HepG2 (cell line): ENCODE measurements around the gene ZFAND2B. TPM values are rescaled to one million over a fixed set of nuclear protein-coding genes. Genes with fewer than 3 reads are reported as not detected.
A peak's percentile ranks its signal among the peaks of the same experiment; 100 is the strongest.

Experiments used
- ARNTL ChIP-seq: sonication (generic); formaldehyde crosslinking; IDR thresholded peaks from 2 replicates; pipeline ENCODE4 v1.4.0; 2020; ENCODE audit warnings: mild to moderate bottlenecking, missing genetic modification reagents
- EP300 ChIP-seq, 3 experiments: sonication (generic) in 1 of 3; formaldehyde crosslinking in 1 of 3; IDR thresholded peaks; 2 replicates each; pipeline versions ENCODE4 v1.5.1 to v1.6.1; 2011 to 2020; ENCODE audit warnings: low read depth in 2 of 3, low read length in 2 of 3, borderline replicate concordance in 1 of 3, improper control_type of control experiment in 1 of 3, mild to moderate bottlenecking in 1 of 3, missing genetic modification reagents in 1 of 3, moderate library complexity in 1 of 3
- HOXA5 ChIP-seq: sonication (generic); formaldehyde crosslinking; IDR thresholded peaks from 2 replicates; pipeline ENCODE4 v1.4.0; 2020; ENCODE audit warnings: missing genetic modification reagents
- NFKB2 ChIP-seq: sonication (generic); formaldehyde crosslinking; IDR thresholded peaks from 2 replicates; pipeline ENCODE4 v1.4.0; 2020; ENCODE audit warnings: missing genetic modification reagents, borderline replicate concordance
- NR1H2 ChIP-seq: sonication (generic); formaldehyde crosslinking; IDR thresholded peaks from 2 replicates; pipeline ENCODE4 v1.8.1; 2022; ENCODE audit warnings: low read depth, missing genetic modification reagents, borderline replicate concordance
- SAFB2 ChIP-seq: sonication (generic); formaldehyde crosslinking; IDR thresholded peaks from 2 replicates; pipeline ENCODE4 v1.5.1; 2020; ENCODE audit warnings: missing genetic modification reagents, low read depth, mild to moderate bottlenecking, borderline replicate concordance
- SIX1 ChIP-seq: sonication (generic); formaldehyde crosslinking; IDR thresholded peaks from 2 replicates; pipeline ENCODE4 v1.4.0; 2020; ENCODE audit warnings: missing genetic modification reagents, borderline replicate concordance
- ZFP62 ChIP-seq: sonication (generic); formaldehyde crosslinking; IDR thresholded peaks from 2 replicates; pipeline ENCODE4 v1.4.0; 2020; ENCODE audit warnings: missing genetic modification reagents
- ZNF180 ChIP-seq: sonication (generic); formaldehyde crosslinking; IDR thresholded peaks from 2 replicates; pipeline ENCODE4 v1.4.0; 2020; ENCODE audit warnings: low read depth, missing genetic modification reagents, borderline replicate concordance
- ZNF224 ChIP-seq: sonication (generic); formaldehyde crosslinking; IDR thresholded peaks from 2 replicates; pipeline ENCODE4 v1.5.0; 2020; ENCODE audit warnings: mild to moderate bottlenecking, missing genetic modification reagents
- ZNF343 ChIP-seq: sonication (generic); formaldehyde crosslinking; IDR thresholded peaks from 2 replicates; pipeline ENCODE4 v1.4.0; 2020; ENCODE audit warnings: mild to moderate bottlenecking, missing genetic modification reagents
- ZNF7 ChIP-seq: IDR thresholded peaks from 2 replicates; pipeline ENCODE4 v1.6.1; 2016; ENCODE audit warnings: missing biosample characterization, missing genetic modification reagents
- polyA plus RNA-seq, 8 experiments: library from polyadenylated mRNA; depleted of rRNA in 3 of 8; stranded (reverse) in 7 of 8; unstranded in 1 of 8; fragments of >200 nt; fragmentation: Illumina TruSeq in 4 of 8; extraction: Trizol in 4 of 8; gene quantifications; 2 replicates each; pipeline versions ENCODE4 v1.2.1 to v1.2.3, GENCODE V29; 2011 to 2016; ENCODE audit warnings: low read depth in 4 of 8, missing spikeins in 1 of 8, mixed read lengths in 1 of 8; ENCODE audit not compliant: insufficient read depth in 1 of 8
- total RNA-seq, 5 experiments: library from RNA; depleted of rRNA; stranded (reverse); fragments of >200 nt; fragmentation: Illumina TruSeq; extraction: Trizol; gene quantifications; 2 replicates each; pipeline ENCODE4 v1.2.3, GENCODE V29; 2016; ENCODE audit warnings: low read depth in 1 of 5
- TF ChIP-seq, protein P1 (sequence below): sonication (generic); formaldehyde crosslinking; IDR thresholded peaks from 2 replicates; pipeline ENCODE4 v1.4.0; 2020; ENCODE audit warnings: missing genetic modification reagents, mild to moderate bottlenecking, borderline replicate concordance
- TF ChIP-seq, protein P2 (sequence below): sonication (generic); formaldehyde crosslinking; conservative IDR thresholded peaks from 2 replicates; pipeline ENCODE4 v1.8.0; 2022; ENCODE audit warnings: low read depth, missing genetic modification reagents
- TF ChIP-seq, protein P3 (sequence below): sonication (generic); formaldehyde crosslinking; IDR thresholded peaks from 2 replicates; pipeline ENCODE4 v1.4.0; 2020; ENCODE audit warnings: missing genetic modification reagents, borderline replicate concordance
- TF ChIP-seq, protein P4 (sequence below): sonication (generic); formaldehyde crosslinking; IDR thresholded peaks from 2 replicates; pipeline ENCODE4 v1.5.0; 2020; ENCODE audit warnings: missing genetic modification reagents
- TF ChIP-seq, protein P5 (sequence below): IDR thresholded peaks from 2 replicates; pipeline ENCODE4 v1.4.0; 2020; ENCODE audit warnings: mild to moderate bottlenecking, missing genetic modification reagents

The ZFAND2B gene
- total and polyA plus RNA-seq, 2 of the 13 experiments (the other 11 are each of a cell fraction or from before 2014, with no cell fraction given): 53.3 to 115 TPM

DNA sequence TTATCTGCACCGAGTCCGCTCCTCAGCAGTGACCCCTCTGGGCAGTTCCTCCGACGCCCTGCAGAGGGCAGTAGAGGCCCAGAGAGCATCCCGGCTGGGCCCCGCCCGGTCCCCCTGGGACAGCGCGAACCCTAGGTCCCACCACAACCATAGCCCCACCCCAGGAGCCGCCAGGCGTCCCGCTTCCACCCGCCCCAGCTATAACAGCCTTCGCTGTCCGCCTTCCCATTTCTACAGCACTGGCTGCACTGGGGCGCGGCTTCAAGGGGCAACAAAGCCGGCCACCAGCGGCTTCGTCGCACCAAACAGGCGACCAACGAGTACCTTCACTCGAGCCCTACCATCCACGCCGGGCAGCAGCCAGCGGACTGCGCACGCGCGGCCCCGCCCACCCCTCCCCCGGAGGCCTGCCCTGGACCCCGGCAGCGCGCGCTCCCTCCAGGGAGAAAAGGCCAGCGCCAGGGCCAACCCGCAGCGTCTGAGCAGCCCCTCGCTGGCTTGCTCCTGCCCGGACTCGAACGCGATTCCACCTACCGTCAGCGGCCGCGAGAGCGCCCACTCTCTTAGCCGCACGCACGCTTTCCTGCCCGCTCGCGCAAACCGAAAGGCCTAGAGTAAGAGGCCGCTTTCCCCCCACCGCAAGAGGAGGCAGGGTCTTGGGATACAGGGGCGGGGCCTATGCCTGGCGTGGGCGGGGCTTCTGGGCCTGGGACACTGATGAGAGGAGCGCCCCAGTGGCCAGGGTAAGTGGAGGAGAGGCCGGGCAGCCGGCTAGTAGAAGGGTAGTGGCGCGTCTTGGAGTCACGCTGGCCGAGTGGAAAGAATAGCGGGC lies 46.2 kb upstream of the ZFAND2B start, which contains the start of gene NHEJ1 (continued):
- no peak for TF ChIP-seq ZNF343 (CRISPR knock-in tag)
- TF ChIP-seq ZNF224 (CRISPR knock-in tag): no peak; the same call in 1 of the 2 replicates
- peak; percentile 91; the same call in 1 of the 2 replicates for TF ChIP-seq NFKB2
- TF ChIP-seq EP300 (IDR thresholded peaks at IDR 0.05; ENCODE audit: low read depth in 2 of 2, low read length in 2 of 2): no peak
- TF ChIP-seq EP300 (CRISPR knock-in tag; IDR thresholded peaks at IDR 0.05; ENCODE audit: borderline replicate concordance): no peak; the same call in 1 of the 2 replicates
- TF ChIP-seq HOXA5: peak; percentile 96
- TF ChIP-seq, protein P1, sequence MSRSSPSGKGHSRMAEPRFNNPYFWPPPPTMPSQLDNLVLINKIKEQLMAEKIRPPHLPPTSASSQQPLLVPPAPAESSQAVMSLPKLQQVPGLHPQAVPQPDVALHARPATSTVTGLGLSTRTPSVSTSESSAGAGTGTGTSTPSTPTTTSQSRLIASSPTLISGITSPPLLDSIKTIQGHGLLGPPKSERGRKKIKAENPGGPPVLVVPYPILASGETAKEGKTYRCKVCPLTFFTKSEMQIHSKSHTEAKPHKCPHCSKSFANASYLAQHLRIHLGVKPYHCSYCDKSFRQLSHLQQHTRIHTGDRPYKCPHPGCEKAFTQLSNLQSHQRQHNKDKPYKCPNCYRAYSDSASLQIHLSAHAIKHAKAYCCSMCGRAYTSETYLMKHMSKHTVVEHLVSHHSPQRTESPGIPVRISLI (CRISPR knock-in tag): peak; percentile 15; the same call in 1 of the 2 replicates
- TF ChIP-seq, protein P2, sequence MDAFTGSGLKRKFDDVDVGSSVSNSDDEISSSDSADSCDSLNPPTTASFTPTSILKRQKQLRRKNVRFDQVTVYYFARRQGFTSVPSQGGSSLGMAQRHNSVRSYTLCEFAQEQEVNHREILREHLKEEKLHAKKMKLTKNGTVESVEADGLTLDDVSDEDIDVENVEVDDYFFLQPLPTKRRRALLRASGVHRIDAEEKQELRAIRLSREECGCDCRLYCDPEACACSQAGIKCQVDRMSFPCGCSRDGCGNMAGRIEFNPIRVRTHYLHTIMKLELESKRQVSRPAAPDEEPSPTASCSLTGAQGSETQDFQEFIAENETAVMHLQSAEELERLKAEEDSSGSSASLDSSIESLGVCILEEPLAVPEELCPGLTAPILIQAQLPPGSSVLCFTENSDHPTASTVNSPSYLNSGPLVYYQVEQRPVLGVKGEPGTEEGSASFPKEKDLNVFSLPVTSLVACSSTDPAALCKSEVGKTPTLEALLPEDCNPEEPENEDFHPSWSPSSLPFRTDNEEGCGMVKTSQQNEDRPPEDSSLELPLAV: 0 out of 2 replicates have a peak, but pooled peaks have one; percentile 74
- TF ChIP-seq, protein P3, sequence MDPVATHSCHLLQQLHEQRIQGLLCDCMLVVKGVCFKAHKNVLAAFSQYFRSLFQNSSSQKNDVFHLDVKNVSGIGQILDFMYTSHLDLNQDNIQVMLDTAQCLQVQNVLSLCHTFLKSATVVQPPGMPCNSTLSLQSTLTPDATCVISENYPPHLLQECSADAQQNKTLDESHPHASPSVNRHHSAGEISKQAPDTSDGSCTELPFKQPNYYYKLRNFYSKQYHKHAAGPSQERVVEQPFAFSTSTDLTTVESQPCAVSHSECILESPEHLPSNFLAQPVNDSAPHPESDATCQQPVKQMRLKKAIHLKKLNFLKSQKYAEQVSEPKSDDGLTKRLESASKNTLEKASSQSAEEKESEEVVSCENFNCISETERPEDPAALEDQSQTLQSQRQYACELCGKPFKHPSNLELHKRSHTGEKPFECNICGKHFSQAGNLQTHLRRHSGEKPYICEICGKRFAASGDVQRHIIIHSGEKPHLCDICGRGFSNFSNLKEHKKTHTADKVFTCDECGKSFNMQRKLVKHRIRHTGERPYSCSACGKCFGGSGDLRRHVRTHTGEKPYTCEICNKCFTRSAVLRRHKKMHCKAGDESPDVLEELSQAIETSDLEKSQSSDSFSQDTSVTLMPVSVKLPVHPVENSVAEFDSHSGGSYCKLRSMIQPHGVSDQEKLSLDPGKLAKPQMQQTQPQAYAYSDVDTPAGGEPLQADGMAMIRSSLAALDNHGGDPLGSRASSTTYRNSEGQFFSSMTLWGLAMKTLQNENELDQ (CRISPR knock-in tag): no peak; the same call in 1 of the 2 replicates
- TF ChIP-seq, protein P4, sequence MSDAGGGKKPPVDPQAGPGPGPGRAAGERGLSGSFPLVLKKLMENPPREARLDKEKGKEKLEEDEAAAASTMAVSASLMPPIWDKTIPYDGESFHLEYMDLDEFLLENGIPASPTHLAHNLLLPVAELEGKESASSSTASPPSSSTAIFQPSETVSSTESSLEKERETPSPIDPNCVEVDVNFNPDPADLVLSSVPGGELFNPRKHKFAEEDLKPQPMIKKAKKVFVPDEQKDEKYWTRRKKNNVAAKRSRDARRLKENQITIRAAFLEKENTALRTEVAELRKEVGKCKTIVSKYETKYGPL (CRISPR knock-in tag): 0 out of 2 replicates have a peak, but pooled peaks have one; percentile 57
- no peak for TF ChIP-seq ZFP62 (CRISPR knock-in tag)
- TF ChIP-seq SIX1 (CRISPR knock-in tag): peak; percentile 25; the same call in 1 of the 2 replicates
- no peak for TF ChIP-seq ARNTL (CRISPR knock-in tag)
- TF ChIP-seq ZNF7 (CRISPR knock-in tag): 0 out of 2 replicates have a peak, but pooled peaks have one; percentile 35
- TF ChIP-seq NR1H2 (CRISPR knock-in tag): 0 out of 2 replicates have a peak, but pooled peaks have one; percentile 70
- TF ChIP-seq ZNF180 (CRISPR knock-in tag): no peak
- peak; percentile 96 for TF ChIP-seq SAFB2 (CRISPR knock-in tag)
- TF ChIP-seq, protein P5, sequence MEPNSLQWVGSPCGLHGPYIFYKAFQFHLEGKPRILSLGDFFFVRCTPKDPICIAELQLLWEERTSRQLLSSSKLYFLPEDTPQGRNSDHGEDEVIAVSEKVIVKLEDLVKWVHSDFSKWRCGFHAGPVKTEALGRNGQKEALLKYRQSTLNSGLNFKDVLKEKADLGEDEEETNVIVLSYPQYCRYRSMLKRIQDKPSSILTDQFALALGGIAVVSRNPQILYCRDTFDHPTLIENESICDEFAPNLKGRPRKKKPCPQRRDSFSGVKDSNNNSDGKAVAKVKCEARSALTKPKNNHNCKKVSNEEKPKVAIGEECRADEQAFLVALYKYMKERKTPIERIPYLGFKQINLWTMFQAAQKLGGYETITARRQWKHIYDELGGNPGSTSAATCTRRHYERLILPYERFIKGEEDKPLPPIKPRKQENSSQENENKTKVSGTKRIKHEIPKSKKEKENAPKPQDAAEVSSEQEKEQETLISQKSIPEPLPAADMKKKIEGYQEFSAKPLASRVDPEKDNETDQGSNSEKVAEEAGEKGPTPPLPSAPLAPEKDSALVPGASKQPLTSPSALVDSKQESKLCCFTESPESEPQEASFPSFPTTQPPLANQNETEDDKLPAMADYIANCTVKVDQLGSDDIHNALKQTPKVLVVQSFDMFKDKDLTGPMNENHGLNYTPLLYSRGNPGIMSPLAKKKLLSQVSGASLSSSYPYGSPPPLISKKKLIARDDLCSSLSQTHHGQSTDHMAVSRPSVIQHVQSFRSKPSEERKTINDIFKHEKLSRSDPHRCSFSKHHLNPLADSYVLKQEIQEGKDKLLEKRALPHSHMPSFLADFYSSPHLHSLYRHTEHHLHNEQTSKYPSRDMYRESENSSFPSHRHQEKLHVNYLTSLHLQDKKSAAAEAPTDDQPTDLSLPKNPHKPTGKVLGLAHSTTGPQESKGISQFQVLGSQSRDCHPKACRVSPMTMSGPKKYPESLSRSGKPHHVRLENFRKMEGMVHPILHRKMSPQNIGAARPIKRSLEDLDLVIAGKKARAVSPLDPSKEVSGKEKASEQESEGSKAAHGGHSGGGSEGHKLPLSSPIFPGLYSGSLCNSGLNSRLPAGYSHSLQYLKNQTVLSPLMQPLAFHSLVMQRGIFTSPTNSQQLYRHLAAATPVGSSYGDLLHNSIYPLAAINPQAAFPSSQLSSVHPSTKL (CRISPR knock-in tag): peak; percentile 27; the same call in 1 of the 2 replicates
